ENCODE data around the gene MUC5AC.

The MUC5AC gene

DNA sequence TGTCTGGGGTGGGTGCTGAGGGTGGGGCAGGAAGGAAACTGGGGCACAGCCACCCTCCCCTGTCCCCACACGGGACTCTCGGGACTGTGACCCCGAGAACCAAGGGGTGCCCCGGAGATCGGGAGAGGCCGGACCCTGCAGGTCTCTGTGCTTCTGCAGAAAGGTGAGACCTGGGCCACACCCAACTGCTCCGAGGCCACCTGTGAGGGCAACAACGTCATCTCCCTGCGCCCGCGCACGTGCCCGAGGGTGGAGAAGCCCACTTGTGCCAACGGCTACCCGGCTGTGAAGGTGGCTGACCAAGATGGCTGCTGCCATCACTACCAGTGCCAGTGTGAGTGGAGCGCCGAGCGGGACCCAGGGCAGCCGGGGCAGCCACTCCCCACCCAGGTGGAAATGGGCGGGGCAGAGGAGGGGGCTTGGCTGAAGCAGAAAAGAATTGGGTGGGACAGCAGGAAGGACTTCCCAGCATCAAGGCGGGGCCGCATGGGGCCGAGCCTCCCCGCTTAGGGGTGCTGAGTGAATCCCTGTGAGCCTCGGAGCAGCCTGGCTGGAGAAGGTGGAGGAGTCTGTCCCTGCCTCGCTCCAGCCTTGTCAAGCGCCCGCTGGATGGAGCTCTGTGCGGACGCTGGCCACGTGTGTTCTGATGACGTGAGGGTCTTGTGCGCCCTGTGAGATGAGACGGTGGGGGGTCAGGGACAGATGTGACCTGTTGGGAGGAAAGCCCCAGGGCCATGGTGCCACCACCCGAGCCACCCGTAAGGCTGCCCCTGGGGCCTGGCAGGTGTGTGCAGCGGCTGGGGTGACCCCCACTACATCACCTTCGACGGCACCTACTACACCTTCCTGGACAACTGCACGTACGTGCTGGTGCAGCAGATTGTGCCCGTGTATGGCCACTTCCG lies 35.8 kb downstream of the MUC5AC start:
- in situ Hi-C loops (cut with MboI; ENCODE audit: low sequenced_read_pairs, unreplicated experiment): no loop called here
- no peak for DNase-seq (ENCODE audit: low spot score)
- TF ChIP-seq, protein P1, sequence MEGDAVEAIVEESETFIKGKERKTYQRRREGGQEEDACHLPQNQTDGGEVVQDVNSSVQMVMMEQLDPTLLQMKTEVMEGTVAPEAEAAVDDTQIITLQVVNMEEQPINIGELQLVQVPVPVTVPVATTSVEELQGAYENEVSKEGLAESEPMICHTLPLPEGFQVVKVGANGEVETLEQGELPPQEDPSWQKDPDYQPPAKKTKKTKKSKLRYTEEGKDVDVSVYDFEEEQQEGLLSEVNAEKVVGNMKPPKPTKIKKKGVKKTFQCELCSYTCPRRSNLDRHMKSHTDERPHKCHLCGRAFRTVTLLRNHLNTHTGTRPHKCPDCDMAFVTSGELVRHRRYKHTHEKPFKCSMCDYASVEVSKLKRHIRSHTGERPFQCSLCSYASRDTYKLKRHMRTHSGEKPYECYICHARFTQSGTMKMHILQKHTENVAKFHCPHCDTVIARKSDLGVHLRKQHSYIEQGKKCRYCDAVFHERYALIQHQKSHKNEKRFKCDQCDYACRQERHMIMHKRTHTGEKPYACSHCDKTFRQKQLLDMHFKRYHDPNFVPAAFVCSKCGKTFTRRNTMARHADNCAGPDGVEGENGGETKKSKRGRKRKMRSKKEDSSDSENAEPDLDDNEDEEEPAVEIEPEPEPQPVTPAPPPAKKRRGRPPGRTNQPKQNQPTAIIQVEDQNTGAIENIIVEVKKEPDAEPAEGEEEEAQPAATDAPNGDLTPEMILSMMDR (IDR thresholded peaks at IDR 0.05; ENCODE audit: borderline replicate concordance, control extremely low read depth, extremely low read depth, insufficient read depth, missing control alignments): no peak

DNA sequence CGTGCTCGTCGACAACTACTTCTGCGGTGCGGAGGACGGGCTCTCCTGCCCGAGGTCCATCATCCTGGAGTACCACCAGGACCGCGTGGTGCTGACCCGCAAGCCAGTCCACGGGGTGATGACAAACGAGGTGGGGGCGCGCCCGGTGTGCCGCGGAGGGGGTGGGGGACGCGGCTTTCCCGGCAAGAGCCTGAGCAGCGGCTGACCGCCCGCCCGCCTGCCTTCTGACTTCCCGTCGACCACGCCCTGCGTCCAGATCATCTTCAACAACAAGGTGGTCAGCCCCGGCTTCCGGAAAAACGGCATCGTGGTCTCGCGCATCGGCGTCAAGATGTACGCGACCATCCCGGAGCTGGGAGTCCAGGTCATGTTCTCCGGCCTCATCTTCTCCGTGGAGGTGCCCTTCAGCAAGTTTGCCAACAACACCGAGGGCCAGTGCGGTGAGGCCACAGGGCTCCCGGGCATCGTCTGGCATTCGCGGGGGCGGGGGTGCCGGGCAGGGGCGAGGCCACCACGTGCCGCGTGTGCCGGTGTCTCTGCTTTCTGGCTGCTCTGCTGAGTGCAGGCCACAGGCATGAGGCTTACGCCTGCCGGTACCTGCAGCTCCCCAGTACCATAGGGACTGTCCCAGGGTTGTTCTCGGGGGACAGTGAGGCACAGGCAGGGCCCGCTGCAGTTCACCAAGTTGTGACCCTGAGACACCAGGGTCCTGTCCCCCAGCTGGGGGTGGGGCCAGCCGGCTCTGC lies 36.7 kb downstream of the MUC5AC start:
- TF ChIP-seq, protein P1 (IDR thresholded peaks at IDR 0.05; ENCODE audit: borderline replicate concordance, control extremely low read depth, extremely low read depth, insufficient read depth, missing control alignments): no peak
- no peak for DNase-seq (ENCODE audit: low spot score)
- in situ Hi-C loops (cut with MboI; ENCODE audit: low sequenced_read_pairs, unreplicated experiment): no loop called here

GRCh38 chr11:1194977-1195681 lies 37.4 kb downstream of the MUC5AC start:
- no peak for DNase-seq (ENCODE audit: low spot score)
- in situ Hi-C loops (cut with MboI; ENCODE audit: low sequenced_read_pairs, unreplicated experiment): no loop called here
- TF ChIP-seq, protein P1 (IDR thresholded peaks at IDR 0.05; ENCODE audit: borderline replicate concordance, control extremely low read depth, extremely low read depth, insufficient read depth, missing control alignments): no peak

GRCh38 chr11:1195682-1196515 lies 38.1 kb downstream of the MUC5AC start:
- in situ Hi-C loops (cut with MboI; ENCODE audit: low sequenced_read_pairs, unreplicated experiment): no loop called here
- no peak for DNase-seq (ENCODE audit: low spot score)
- TF ChIP-seq, protein P1 (IDR thresholded peaks at IDR 0.05; ENCODE audit: borderline replicate concordance, control extremely low read depth, extremely low read depth, insufficient read depth, missing control alignments): no peak

- TF ChIP-seq, protein P1 (IDR thresholded peaks at IDR 0.05; ENCODE audit: borderline replicate concordance, control extremely low read depth, extremely low read depth, insufficient read depth, missing control alignments): no peak
- in situ Hi-C loops (cut with MboI; ENCODE audit: low sequenced_read_pairs, unreplicated experiment): no loop called here
- DNase-seq (ENCODE audit: low spot score): no peak
These were observed 39.0 kb downstream of the MUC5AC start for GRCh38 chr11:1196516-1197391.

Measured in GM13976 (cell line).